H9 (cell line): Measurements from ENCODE around the gene PHF21B. TPM values are rescaled to one million over a fixed set of nuclear protein-coding genes. Genes with fewer than 3 reads are reported as not detected.

Experiments
- DNase-seq: peaks from one replicate; pipeline ENCODE4 v3.0.0-alpha.2; 2017
- H2AFZ ChIP-seq: one replicate; pipeline ENCODE4 v1.6.1; 2013; ENCODE audit warnings: mild to moderate bottlenecking, low read length, control low read depth, moderate library complexity
- H2AK5ac ChIP-seq: 2 replicates; pipeline ENCODE4 v1.6.1; 2013; ENCODE audit warnings: low read length, control low read depth, mixed read lengths; ENCODE audit not compliant: insufficient read length
- H2BK120ac ChIP-seq: one replicate; pipeline ENCODE4 v1.6.1; 2013; ENCODE audit warnings: low read depth, mild to moderate bottlenecking, low read length, control low read depth, inconsistent platforms; ENCODE audit not compliant: poor library complexity, severe bottlenecking
- H2BK12ac ChIP-seq: 2 replicates; pipeline ENCODE4 v1.6.1; 2013; ENCODE audit warnings: low read length, control low read depth, mixed read lengths, low read depth; ENCODE audit not compliant: insufficient read length
- H2BK15ac ChIP-seq: 2 replicates; pipeline ENCODE4 v1.6.1; 2013; ENCODE audit warnings: low read depth, low read length, control low read depth
- H2BK20ac ChIP-seq: one replicate; pipeline ENCODE4 v1.6.1; 2013; ENCODE audit warnings: low read depth, mild to moderate bottlenecking, low read length, control low read depth, inconsistent platforms; ENCODE audit not compliant: poor library complexity, severe bottlenecking
- H2BK5ac ChIP-seq: 2 replicates; pipeline ENCODE4 v1.6.1; 2013; ENCODE audit warnings: low read length, control low read depth, mixed read lengths; ENCODE audit not compliant: insufficient read length
- H3K14ac ChIP-seq: 2 replicates; pipeline ENCODE4 v1.6.1; 2013; ENCODE audit warnings: low read length, control low read depth; ENCODE audit not compliant: insufficient read depth
- H3K18ac ChIP-seq: 2 replicates; pipeline ENCODE4 v1.6.1; 2013; ENCODE audit warnings: low read depth, mild to moderate bottlenecking, mixed read lengths, low read length, control low read depth; ENCODE audit not compliant: insufficient read length
- H3K23ac ChIP-seq: 2 replicates; pipeline ENCODE4 v1.6.1; 2013; ENCODE audit warnings: low read length, control low read depth, mixed read lengths, low read depth; ENCODE audit not compliant: insufficient read length
- H3K23me2 ChIP-seq: 2 replicates; pipeline ENCODE4 v1.6.1; 2013; ENCODE audit warnings: low read depth, mild to moderate bottlenecking, mixed read lengths, low read length, control low read depth; ENCODE audit not compliant: insufficient read length, poor library complexity, severe bottlenecking
- H3K27ac ChIP-seq: 2 replicates; pipeline ENCODE4 v1.5.1; 2013; ENCODE audit warnings: low read length, control low read depth, mixed read lengths, low read depth; ENCODE audit not compliant: insufficient read length
- H3K27me3 ChIP-seq: 2 replicates; pipeline ENCODE4 v1.6.1; 2013; ENCODE audit warnings: low read length, control low read depth, inconsistent platforms; ENCODE audit not compliant: insufficient read depth
- H3K4ac ChIP-seq: 2 replicates; pipeline ENCODE4 v1.6.1; 2013; ENCODE audit warnings: low read depth, mild to moderate bottlenecking, control low read depth, inconsistent platforms, low read length, moderate library complexity
- H3K4me1 ChIP-seq: 2 replicates; pipeline ENCODE4 v1.6.1; 2013; ENCODE audit warnings: low read length, control low read depth, inconsistent platforms; ENCODE audit not compliant: insufficient read depth
- H3K4me2 ChIP-seq: 2 replicates; pipeline ENCODE4 v1.6.1; 2013; ENCODE audit warnings: low read length, control low read depth, mixed read lengths; ENCODE audit not compliant: insufficient read length, insufficient read depth
- H3K56ac ChIP-seq: 2 replicates; pipeline ENCODE4 v1.6.1; 2013; ENCODE audit warnings: low read depth, mild to moderate bottlenecking, mixed read lengths, low read length, control low read depth; ENCODE audit not compliant: insufficient read length
- H3K79me1 ChIP-seq: 2 replicates; pipeline ENCODE4 v1.6.1; 2013; ENCODE audit warnings: low read depth, mild to moderate bottlenecking, moderate library complexity, low read length, control low read depth, inconsistent platforms; ENCODE audit not compliant: insufficient read depth, poor library complexity, severe bottlenecking
- H3K79me2 ChIP-seq: 2 replicates; pipeline ENCODE4 v1.6.1; 2013; ENCODE audit warnings: low read length, control low read depth, inconsistent platforms; ENCODE audit not compliant: insufficient read depth
- H3K9ac ChIP-seq: 2 replicates; pipeline ENCODE4 v1.6.1; 2013; ENCODE audit warnings: low read length, control low read depth, mixed read lengths; ENCODE audit not compliant: insufficient read length; ENCODE audit errors: extremely low read depth
- H3K9me3 ChIP-seq: one replicate; pipeline ENCODE4 v1.6.1; 2013; ENCODE audit warnings: low read depth, low read length, inconsistent platforms; ENCODE audit not compliant: control insufficient read depth
- H3T11ph ChIP-seq: one replicate; pipeline ENCODE4 v1.6.1; 2013; ENCODE audit warnings: mild to moderate bottlenecking, low read length, control low read depth, inconsistent platforms
- H4K20me1 ChIP-seq: one replicate; pipeline ENCODE4 v1.6.1; 2013; ENCODE audit not compliant: control insufficient read depth, insufficient read length, insufficient read depth
- H4K5ac ChIP-seq: 2 replicates; pipeline ENCODE4 v1.6.1; 2013; ENCODE audit warnings: low read depth, mild to moderate bottlenecking, mixed read lengths, low read length, control low read depth; ENCODE audit not compliant: insufficient read length
- H4K8ac ChIP-seq: replicated peaks from 2 replicates; pipeline ENCODE4 v1.6.1; 2013; ENCODE audit warnings: low read length, control low read depth, mixed read lengths, low read depth; ENCODE audit not compliant: insufficient read length
- H4K91ac ChIP-seq: 2 replicates; pipeline ENCODE4 v1.6.1; 2013; ENCODE audit warnings: low read depth, mild to moderate bottlenecking, moderate library complexity, mixed read lengths, low read length, control low read depth; ENCODE audit not compliant: insufficient read length
- H3K27ac Mint-ChIP-seq, 3 experiments: 2 replicates in 2 of 3; 3 replicates in 1 of 3; pipeline ENCODE4 v1.8.0; 2020 to 2021; ENCODE audit warnings: mixed read lengths in 3 of 3, mild to moderate bottlenecking in 1 of 3, moderate library complexity in 1 of 3
- H3K27me3 Mint-ChIP-seq: 2 replicates; pipeline ENCODE4 v1.8.0; 2021; ENCODE audit warnings: low read depth, mild to moderate bottlenecking, moderate library complexity, mixed read lengths
- H3K36me3 Mint-ChIP-seq, 3 experiments: 2 replicates in 2 of 3; 3 replicates in 1 of 3; pipeline ENCODE4 v1.8.0; 2020 to 2021; ENCODE audit warnings: low read depth in 3 of 3, mixed read lengths in 3 of 3; ENCODE audit not compliant: insufficient read depth in 1 of 3
- H3K4me1 Mint-ChIP-seq, 2 experiments: 2 replicates each; pipeline ENCODE4 v1.8.0; 2020; ENCODE audit warnings: mixed read lengths in 2 of 2
- H3K4me3 Mint-ChIP-seq, 2 experiments: 2 replicates in 1 of 2; 3 replicates in 1 of 2; pipeline ENCODE4 v1.8.0; 2020 to 2021; ENCODE audit warnings: mild to moderate bottlenecking in 2 of 2, mixed read lengths in 2 of 2, moderate library complexity in 1 of 2
- H3K9me3 Mint-ChIP-seq, 2 experiments: 2 replicates in 1 of 2; 3 replicates in 1 of 2; pipeline ENCODE4 v1.8.0; 2020; ENCODE audit warnings: mild to moderate bottlenecking in 2 of 2, mixed read lengths in 2 of 2, moderate library complexity in 1 of 2
- WGBS: extraction: QIAGEN DNeasy Blood & Tissue Kit; methylation state at CpG from one replicate; pipeline ENCODE4 v1.1.7; 2013; ENCODE audit warnings: missing lambda C conversion rate, low lambda C conversion rate, mixed read lengths; ENCODE audit not compliant: insufficient read length; ENCODE audit errors: extremely low coverage; 5-methylcytosine and 5-hydroxymethylcytosine counted together
- total RNA-seq: library from RNA; stranded (reverse); gene quantifications from 2 replicates; pipeline ENCODE4 v1.2.1, GENCODE V29; 2021
- TF ChIP-seq, protein P1 (sequence below): fragments of 200-600 bp; sonication (generic); conservative IDR thresholded peaks from 3 replicates; pipeline ENCODE4 v1.8.0; 2021; ENCODE audit warnings: antibody characterized with exemption, mild to moderate bottlenecking

Gene PHF21B
- total RNA-seq, 1 experiment from 2014 or later: 60.3 TPM

DNA sequence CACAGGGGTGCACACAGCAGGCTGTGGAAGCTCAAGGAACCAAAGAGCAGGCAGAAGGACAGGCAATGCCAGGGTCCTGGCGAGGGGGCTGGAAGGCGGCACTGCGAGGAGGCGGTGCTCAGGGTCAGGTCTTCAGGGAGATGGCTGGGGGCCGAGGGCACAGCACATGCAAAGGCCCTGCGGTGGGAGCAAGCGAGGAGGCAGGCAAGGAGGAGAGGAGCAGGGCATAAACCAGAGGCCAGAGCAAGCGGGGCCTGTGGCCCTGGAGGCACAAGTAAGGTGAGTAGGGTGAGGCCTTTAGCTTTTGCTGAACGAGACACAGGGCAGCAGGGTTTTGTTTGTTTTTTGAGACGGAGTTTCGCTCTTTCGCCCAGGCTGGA, 130.5 kb downstream of the PHF21B start:
- no peak overlapping the region for H3K4me3 Mint-ChIP-seq
- peak; percentile 24 for DNase-seq
- H3K36me3 Mint-ChIP-seq: peaks cover 31 to 50% (median 47%) of the 10 kb centered on the region in 3 experiments
- Histone ChIP-seq H2BK12ac (no peak overlapping the region), H3K18ac (no peak overlapping the region), H3K23ac (no peak overlapping the region), H3K79me2 (no peaks in the 10 kb centered on the region), H3K4me2 (no peak overlapping the region), H2BK15ac (no peak overlapping the region), H4K8ac (no peak overlapping the region), H3K27me3 (no peaks in the 10 kb centered on the region), H2AFZ (no peak overlapping the region), H3K4me1 (no peaks in the 10 kb centered on the region), H3K9ac (no peak overlapping the region), H2BK120ac (no peak overlapping the region), H3K23me2 (no peaks in the 10 kb centered on the region), H2AK5ac (no peak overlapping the region), H2BK5ac (no peak overlapping the region), H3T11ph (no peak overlapping the region), H4K91ac (no peak overlapping the region), H3K56ac (no peak overlapping the region), H3K4ac (no peak overlapping the region), H3K14ac (no peak overlapping the region), H3K27ac (no peak overlapping the region), H4K5ac (no peak overlapping the region), H2BK20ac (no peak overlapping the region), H3K9me3 (no peaks in the 10 kb centered on the region), H3K79me1 (no peaks in the 10 kb centered on the region), H4K20me1 (no peaks in the 10 kb centered on the region)
- no peaks in the 10 kb centered on the region; the same call in 1 of the 2 replicates for H3K27me3 Mint-ChIP-seq
- peak overlapping the region in 1 of 3 experiments; percentile 49; a peak in 1 of 7 replicates for H3K27ac Mint-ChIP-seq
- TF ChIP-seq, protein P1, sequence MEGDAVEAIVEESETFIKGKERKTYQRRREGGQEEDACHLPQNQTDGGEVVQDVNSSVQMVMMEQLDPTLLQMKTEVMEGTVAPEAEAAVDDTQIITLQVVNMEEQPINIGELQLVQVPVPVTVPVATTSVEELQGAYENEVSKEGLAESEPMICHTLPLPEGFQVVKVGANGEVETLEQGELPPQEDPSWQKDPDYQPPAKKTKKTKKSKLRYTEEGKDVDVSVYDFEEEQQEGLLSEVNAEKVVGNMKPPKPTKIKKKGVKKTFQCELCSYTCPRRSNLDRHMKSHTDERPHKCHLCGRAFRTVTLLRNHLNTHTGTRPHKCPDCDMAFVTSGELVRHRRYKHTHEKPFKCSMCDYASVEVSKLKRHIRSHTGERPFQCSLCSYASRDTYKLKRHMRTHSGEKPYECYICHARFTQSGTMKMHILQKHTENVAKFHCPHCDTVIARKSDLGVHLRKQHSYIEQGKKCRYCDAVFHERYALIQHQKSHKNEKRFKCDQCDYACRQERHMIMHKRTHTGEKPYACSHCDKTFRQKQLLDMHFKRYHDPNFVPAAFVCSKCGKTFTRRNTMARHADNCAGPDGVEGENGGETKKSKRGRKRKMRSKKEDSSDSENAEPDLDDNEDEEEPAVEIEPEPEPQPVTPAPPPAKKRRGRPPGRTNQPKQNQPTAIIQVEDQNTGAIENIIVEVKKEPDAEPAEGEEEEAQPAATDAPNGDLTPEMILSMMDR: no peak
- WGBS: no CpG with 5 or more reads among the region's 12 CpGs
- H3K4me1 Mint-ChIP-seq: no peaks in the 10 kb centered on the region
- H3K9me3 Mint-ChIP-seq: peaks cover 13 to 16% of the 10 kb centered on the region in 2 experiments
